ENCODE measurements around the gene IMPA2. TPM values are rescaled to one million over a fixed set of nuclear protein-coding genes. Genes with fewer than 3 reads are reported as not detected.
A peak's percentile ranks its signal among the peaks of the same experiment; 100 is the strongest.

IMPA2 gene
- total and polyA plus RNA-seq, 2 of the 13 experiments (the other 11 are each of a cell fraction or from before 2014, with no cell fraction given): 37.8 to 71.8 TPM

DNA sequence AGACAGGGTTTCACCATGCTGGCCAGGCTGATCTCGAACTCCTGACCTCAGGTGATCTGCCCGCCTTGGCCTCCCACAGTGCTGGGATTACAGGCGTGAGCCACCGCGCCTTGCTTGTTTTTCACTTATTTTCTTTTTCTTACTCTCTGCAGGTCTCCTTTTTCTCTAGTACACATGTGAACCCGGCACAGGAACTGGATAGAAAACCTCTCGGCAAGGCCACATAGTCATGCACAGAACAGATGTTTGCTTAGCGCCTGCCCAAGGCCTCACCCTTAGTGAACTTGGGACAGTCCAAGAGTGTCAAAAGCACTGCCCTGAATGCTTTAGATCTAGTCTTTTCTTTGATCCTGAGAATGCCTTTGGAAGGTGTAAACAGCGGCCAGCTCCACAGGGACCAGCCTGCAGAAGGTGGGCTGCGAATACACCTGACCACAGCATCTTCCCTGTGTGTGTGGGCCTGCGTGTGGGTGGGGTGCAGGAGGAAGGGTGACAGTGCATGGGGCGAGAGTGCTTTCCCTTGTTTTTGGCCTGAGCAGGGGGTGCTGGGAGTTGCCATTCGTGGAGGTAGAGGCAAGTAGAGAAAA, 27.0 kb downstream of the IMPA2 start (continued):
- TF ChIP-seq, protein P1, sequence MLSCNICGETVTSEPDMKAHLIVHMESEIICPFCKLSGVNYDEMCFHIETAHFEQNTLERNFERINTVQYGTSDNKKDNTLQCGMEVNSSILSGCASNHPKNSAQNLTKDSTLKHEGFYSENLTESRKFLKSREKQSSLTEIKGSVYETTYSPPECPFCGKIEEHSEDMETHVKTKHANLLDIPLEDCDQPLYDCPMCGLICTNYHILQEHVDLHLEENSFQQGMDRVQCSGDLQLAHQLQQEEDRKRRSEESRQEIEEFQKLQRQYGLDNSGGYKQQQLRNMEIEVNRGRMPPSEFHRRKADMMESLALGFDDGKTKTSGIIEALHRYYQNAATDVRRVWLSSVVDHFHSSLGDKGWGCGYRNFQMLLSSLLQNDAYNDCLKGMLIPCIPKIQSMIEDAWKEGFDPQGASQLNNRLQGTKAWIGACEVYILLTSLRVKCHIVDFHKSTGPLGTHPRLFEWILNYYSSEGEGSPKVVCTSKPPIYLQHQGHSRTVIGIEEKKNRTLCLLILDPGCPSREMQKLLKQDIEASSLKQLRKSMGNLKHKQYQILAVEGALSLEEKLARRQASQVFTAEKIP (CRISPR knock-in tag; IDR thresholded peaks at IDR 0.05; ENCODE audit: borderline replicate concordance): no peak
- TF ChIP-seq ZNF768 (CRISPR knock-in tag; IDR thresholded peaks at IDR 0.05): no peak; the same call in 1 of the 2 replicates
- TF ChIP-seq SIN3B (IDR thresholded peaks at IDR 0.05; ENCODE audit: low read length): no peak; the same call in 1 of the 2 replicates
- peak; percentile 93 for TF ChIP-seq ISL2 (CRISPR knock-in tag; IDR thresholded peaks at IDR 0.05)
- peak; percentile 94 for TF ChIP-seq REPIN1 (CRISPR knock-in tag; IDR thresholded peaks at IDR 0.05; ENCODE audit: borderline replicate concordance, low read depth)
- TF ChIP-seq NR2F6 (IDR thresholded peaks at IDR 0.05): peak; percentile 77
- peak; percentile 90 for TF ChIP-seq NR2F6 (CRISPR knock-in tag; IDR thresholded peaks at IDR 0.05)
- TF ChIP-seq ZFY (CRISPR knock-in tag; IDR thresholded peaks at IDR 0.05): no peak; the same call in 1 of the 2 replicates
- TF ChIP-seq, protein P2, sequence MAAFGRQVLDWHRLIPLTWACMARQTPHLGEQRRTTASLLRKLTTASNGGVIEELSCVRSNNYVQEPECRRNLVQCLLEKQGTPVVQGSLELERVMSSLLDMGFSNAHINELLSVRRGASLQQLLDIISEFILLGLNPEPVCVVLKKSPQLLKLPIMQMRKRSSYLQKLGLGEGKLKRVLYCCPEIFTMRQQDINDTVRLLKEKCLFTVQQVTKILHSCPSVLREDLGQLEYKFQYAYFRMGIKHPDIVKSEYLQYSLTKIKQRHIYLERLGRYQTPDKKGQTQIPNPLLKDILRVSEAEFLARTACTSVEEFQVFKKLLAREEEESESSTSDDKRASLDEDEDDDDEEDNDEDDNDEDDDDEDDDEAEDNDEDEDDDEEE (CRISPR knock-in tag; IDR thresholded peaks at IDR 0.05): no peak
- TF ChIP-seq SNRNP70 (IDR thresholded peaks at IDR 0.05; ENCODE audit: low read depth, low read length): no peak
- 0 out of 2 replicates have a peak, but pooled peaks have one; percentile 28 for TF ChIP-seq ZNF775 (CRISPR knock-in tag; IDR thresholded peaks at IDR 0.05; ENCODE audit: borderline replicate concordance)
- TF ChIP-seq RARG (CRISPR knock-in tag; IDR thresholded peaks at IDR 0.05; ENCODE audit: low read depth): no peak
- TF ChIP-seq, protein P3, sequence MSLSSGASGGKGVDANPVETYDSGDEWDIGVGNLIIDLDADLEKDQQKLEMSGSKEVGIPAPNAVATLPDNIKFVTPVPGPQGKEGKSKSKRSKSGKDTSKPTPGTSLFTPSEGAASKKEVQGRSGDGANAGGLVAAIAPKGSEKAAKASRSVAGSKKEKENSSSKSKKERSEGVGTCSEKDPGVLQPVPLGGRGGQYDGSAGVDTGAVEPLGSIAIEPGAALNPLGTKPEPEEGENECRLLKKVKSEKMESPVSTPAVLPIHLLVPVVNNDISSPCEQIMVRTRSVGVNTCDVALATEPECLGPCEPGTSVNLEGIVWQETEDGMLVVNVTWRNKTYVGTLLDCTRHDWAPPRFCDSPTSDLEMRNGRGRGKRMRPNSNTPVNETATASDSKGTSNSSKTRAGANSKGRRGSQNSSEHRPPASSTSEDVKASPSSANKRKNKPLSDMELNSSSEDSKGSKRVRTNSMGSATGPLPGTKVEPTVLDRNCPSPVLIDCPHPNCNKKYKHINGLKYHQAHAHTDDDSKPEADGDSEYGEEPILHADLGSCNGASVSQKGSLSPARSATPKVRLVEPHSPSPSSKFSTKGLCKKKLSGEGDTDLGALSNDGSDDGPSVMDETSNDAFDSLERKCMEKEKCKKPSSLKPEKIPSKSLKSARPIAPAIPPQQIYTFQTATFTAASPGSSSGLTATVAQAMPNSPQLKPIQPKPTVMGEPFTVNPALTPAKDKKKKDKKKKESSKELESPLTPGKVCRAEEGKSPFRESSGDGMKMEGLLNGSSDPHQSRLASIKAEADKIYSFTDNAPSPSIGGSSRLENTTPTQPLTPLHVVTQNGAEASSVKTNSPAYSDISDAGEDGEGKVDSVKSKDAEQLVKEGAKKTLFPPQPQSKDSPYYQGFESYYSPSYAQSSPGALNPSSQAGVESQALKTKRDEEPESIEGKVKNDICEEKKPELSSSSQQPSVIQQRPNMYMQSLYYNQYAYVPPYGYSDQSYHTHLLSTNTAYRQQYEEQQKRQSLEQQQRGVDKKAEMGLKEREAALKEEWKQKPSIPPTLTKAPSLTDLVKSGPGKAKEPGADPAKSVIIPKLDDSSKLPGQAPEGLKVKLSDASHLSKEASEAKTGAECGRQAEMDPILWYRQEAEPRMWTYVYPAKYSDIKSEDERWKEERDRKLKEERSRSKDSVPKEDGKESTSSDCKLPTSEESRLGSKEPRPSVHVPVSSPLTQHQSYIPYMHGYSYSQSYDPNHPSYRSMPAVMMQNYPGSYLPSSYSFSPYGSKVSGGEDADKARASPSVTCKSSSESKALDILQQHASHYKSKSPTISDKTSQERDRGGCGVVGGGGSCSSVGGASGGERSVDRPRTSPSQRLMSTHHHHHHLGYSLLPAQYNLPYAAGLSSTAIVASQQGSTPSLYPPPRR (CRISPR knock-in tag; IDR thresholded peaks at IDR 0.05; ENCODE audit: borderline replicate concordance): peak; percentile 97
- 0 out of 2 replicates have a peak, but pooled peaks have one; percentile 28 for TF ChIP-seq RBAK (CRISPR knock-in tag; IDR thresholded peaks at IDR 0.05)
- no peak for TF ChIP-seq ZNF749 (CRISPR knock-in tag; IDR thresholded peaks at IDR 0.05; ENCODE audit: borderline replicate concordance)
- TF ChIP-seq, protein P4, sequence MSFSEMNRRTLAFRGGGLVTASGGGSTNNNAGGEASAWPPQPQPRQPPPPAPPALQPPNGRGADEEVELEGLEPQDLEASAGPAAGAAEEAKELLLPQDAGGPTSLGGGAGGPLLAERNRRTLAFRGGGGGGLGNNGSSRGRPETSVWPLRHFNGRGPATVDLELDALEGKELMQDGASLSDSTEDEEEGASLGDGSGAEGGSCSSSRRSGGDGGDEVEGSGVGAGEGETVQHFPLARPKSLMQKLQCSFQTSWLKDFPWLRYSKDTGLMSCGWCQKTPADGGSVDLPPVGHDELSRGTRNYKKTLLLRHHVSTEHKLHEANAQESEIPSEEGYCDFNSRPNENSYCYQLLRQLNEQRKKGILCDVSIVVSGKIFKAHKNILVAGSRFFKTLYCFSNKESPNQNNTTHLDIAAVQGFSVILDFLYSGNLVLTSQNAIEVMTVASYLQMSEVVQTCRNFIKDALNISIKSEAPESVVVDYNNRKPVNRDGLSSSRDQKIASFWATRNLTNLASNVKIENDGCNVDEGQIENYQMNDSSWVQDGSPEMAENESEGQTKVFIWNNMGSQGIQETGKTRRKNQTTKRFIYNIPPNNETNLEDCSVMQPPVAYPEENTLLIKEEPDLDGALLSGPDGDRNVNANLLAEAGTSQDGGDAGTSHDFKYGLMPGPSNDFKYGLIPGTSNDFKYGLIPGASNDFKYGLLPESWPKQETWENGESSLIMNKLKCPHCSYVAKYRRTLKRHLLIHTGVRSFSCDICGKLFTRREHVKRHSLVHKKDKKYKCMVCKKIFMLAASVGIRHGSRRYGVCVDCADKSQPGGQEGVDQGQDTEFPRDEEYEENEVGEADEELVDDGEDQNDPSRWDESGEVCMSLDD (CRISPR knock-in tag; IDR thresholded peaks at IDR 0.05; ENCODE audit: borderline replicate concordance): no peak
- TF ChIP-seq ZNF17 (CRISPR knock-in tag; IDR thresholded peaks at IDR 0.05): no peak
- TF ChIP-seq PITX1 (CRISPR knock-in tag; IDR thresholded peaks at IDR 0.05): peak; percentile 98
- no peak for TF ChIP-seq MTF1 (CRISPR knock-in tag; IDR thresholded peaks at IDR 0.05)
- no peak for TF ChIP-seq ZNF383 (CRISPR knock-in tag; IDR thresholded peaks at IDR 0.05; ENCODE audit: borderline replicate concordance)

Measured in HepG2 (cell line).